GM18508 (cell line): ENCODE results near the gene PCNX4.
"Not testable (repeated sequence)": the region's sequence is repeated elsewhere in the genome, so short reads cannot be mapped to it uniquely, and the experiment has no call there.

Source experiments
- ATAC-seq: cut with Tn5 transposase; IDR thresholded peaks from one replicate; pipeline ENCODE4 v1.9.1; 2021; ENCODE audit warnings: moderate number of reproducible peaks; ENCODE audit not compliant: insufficient read depth, unreplicated experiment

PCNX4 gene

DNA sequence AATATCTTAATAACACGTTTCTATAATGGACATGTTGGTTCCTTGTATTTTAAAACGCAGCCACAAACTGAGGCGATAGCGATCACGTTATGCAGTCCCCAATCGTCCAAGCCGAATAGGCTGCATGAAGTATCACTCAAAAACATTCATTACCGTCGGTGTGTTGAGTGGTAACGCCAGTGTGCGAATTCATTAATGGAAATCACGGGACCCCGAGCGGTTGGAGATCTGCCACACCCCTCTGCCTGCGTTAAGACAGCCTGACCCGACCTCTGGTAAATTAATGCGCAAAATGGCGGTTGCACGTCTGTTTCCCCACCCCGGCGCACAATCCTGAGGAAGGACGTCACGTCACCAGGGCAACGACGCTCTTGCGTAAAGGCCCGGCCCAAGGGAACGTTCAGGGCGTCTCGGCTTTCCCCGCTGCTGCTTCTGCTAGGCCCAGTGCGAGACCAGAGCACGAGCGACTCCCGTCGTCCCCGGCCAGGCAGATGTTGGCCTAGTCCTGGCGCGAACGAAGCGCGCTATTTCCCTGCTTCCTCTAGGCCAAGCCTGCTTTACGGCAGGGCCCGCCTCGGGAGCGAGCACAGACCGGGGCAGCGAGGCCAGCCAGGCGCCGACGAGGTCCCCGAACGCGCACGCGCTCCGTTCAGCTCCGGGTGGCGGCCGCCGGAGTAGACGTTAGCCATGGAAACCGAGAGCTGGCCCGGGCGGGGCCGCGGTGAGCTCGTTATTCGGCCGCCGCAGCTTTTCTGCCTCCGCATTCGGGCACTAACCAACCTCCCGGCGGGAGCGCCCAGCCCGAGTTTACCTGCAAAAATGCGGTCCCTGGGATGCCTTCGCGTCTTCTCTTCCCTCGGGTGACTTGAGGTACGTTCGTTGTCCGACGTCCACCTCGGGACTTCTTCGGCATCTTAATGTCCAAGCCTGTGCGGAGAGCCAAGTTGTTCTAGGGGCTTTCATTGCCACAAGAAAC, at the start of gene PCNX4:
PCNX4 (plus strand) TSS at position 374 of the 976 bp plus-strand sequence. CDS start 15,716 bp downstream, outside the sequence.
- ATAC-seq, result peak; percentile 94

DNA sequence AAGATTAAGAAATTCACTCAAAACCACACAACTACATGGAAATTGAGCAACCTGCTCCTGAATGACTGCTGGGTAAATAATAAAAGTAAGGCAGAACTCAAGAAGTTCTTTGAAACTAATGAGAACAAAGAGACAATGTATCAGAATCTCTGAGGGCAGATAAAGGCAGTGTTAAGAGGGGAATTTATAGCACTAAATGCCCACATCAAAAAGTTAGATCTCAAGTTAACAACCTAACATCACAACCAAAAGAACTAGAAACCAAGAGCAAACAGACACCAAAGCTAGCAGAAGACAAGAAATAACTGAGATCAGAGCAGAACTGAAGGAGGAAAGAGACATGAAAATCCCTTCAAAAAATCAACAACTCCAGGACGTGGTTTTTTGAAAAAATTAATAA, 43.7 kb upstream of the PCNX4 start:
- ATAC-seq, result not testable (repeated sequence)

DNA sequence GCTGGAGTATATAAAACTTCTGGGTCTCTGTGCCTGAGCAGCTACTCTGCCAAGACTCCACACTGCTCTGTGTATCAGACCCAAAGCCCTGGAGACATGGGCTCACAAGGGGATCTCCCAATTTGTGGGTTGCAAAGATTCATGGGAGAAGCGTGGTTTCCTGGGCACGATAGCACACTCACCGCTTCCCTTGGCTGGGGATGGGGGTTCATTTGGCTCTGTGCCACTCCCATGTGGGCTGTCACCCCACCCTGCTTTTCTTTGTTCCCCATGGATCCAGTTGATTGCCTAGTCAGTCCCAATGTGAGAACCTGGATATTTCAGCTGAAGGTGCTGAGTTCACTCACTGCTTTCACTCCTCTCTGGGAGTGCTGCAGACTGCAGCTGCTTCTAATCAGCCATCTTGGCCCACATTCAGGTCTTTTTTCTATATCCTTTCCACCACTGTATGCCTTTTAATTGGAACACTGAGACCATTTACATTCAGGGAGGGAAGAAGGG, 40.0 kb upstream of the PCNX4 start:
- ATAC-seq, result no peak

DNA sequence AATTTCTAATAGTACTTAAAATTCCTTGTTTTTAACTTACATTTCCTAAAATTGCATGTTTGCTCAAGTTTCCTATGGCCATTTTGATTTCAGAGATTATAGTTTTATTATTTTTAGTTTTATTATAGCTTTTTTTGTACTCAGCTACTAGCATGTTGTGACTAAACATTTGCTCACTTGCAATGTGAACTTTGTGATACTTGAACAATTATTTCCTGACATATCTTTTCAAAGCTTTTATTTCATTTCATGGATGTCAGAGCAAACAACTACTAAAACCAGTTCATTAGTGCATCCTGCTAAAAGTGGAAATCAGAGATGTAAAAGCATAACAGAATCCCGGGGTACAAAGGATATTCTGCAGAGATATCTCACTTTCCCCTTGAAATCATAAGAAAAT, 33.6 kb upstream of the PCNX4 start:
- ATAC-seq, result no peak

DNA sequence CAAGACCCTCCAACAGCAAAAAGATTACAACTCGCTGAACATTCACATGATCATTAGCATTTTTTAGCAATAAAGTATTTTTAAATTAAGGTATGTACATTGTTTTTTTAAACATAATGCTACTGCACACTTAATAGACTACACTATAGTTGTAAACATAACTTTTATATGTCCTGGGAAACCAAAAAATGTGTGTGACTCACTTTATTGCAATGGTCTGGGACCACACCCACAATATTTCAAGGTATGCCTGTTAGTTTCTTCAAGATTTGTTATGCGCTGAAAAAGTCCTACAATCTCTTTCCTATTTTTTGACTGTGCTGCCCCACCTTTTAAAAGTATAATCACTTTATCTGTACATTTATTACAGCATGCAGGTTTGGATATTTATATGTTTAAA, 30.4 kb upstream of the PCNX4 start:
- no peak for ATAC-seq

DNA sequence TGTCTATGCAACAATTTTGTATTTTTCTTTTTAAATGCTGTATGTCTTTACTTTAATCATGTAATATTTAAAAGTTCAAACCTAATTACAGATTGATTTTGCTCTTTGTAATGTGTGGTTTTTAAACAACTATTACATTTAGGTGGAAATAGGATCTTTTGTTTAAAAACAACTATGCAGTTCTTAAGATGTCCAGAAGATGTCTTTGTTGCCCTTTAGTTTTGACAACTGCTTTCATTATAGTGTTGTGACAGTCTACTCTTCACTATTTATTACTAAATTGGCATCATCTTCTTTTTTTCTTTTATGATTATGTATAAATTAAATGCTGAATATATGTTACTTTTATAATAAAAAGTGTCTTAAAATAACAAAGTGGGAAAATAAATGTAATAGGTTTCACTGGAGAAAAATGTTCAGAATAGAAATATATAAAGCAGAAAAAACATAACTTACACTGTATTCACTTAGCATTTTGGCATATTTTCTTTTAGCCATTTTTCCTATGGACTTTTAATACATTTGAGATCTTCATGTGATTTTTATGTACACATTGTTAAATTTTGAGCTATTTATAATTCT, 27.1 kb upstream of the PCNX4 start:
- ATAC-seq, result no peak

DNA sequence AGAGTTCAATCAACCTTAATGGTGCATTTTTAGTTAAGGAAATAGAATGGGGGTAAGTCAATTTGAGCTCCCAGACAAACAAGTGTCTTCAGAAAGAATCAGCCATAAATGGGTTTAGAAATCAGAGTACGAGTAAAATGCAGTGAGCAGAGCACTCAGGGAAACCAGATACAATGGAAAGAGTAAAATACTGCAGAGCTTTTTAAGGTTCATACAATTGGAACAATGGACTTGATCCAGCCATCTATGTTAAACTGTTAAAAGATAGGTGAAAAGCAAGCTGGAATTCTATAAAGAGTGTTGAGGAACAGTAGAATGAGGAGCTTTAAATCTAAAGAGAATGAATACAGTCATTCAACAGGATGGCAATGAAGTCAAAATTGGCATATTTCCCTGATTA, 23.8 kb upstream of the PCNX4 start:
- no peak for ATAC-seq

DNA sequence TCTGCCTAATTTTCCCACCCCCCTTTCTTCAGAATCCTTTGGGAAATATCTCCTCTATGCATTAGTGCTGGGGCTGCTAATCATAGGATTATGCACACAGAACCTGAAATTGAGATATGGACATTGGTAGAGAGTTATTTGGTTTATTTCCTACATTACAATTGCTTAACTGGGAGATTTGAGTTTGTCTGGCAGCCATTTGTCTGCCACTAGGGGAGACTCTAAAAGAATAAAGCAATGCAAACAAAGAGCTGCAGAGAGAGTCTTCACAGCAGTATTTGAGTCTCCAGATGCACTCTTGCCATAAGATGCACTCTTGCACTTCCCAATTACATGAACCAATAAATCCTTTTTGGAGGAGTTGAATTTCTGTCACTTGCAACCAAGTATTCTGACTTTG, 12.0 kb upstream of the PCNX4 start:
- no peak for ATAC-seq

DNA sequence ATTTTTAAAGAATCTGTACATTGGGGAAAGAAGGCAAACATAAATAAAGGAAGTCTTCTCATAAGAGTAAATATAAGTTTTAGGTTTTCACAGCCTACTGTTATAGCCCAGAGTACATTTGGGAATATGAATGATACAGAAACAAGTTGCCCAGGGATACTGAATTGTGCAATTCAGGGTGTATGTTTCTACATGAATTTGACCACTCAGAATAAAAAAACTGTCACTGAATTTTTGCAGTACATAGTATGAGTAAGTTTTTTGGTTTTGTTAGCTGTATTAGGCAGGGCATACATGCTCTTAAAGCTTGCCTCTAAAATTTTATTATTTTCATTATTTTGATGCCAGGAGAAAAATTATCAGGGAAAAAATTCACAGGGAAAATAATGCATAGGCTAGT, 6.6 kb upstream of the PCNX4 start:
- no peak for ATAC-seq

DNA sequence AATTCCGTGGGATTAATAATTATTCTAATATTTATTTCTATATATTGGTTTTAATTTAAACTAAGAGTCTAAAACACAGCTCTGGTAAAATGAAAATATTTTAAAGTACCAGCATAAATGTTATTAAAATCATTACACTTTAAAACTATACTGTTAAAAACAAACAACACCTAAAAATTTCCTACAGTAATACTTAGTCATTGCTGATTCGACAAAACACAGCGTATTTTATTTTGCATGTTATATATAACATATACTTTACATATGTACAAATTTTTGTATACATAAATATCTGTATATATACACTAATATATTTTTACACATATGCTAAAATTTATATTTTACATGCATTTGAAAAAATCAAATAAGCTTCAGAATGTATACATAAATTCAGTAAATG, 6.0 kb upstream of the PCNX4 start:
- ATAC-seq, result no peak

DNA sequence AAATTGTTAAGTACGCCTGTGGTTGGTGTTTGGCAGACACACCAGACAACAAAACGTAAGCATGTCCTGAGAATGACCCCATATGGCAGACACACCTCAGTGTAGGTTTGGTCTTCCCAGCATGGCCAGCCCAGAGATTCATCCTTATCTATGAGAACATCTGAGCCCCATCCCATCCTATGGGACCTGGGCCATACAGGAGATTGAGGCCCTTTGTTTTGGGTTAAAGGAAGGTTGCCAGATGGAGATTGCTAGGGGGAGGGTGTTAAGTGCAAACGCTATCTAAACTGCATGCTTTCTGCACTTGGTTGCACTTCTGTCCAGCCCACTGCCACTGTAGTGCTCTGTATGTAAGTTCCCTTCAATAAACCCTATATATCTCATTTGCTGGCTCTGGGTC, 4.1 kb upstream of the PCNX4 start:
- ATAC-seq, result no peak

DNA sequence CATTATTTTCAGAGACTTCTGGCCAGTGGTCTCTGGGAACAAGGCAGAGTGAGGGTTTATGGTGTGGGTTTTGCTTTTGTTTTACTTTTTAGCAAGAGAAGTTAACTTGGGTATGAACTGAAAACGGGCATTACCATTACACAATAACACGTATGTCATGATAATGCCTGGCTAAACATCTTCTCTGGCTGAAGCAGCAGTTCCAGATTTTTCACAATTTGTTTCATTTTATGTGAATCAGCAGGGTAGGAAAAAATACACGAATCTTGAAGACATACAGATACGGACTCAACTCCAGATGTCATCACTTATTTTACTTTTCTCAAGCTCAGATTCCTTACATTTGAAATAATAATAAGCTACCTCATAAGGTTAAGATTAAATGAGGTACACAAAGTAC, 2.5 kb upstream of the PCNX4 start:
- no peak for ATAC-seq

DNA sequence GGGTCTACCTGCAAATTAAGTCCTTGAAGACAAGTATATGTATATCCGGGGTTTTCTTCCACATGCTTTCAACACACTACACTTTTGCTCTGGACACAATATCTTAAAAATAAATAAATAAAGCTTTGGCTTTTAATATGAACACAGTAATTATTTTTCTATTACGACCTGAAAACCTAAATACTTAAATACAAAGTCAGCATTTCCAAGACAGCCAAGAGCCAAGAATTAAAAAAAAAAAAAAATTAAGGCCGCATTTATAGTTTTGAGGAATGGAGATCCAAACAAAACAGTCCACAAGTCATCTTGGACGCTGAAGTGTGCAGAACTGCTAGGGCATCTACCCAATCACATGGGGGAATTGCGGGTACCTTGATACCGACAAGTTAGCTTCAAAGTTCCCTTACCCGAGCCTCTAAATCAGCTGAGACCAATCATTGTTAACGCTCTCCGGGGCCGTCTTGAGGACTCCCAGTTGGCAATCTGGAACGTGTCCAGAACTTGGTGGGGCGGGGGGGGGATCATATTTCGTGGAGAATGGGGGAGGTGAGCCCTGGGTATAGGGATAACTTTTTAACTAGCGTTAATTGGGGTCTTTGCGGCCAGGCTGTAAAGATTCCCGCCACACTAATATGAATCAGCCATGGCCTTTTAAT, 731 bp upstream of the PCNX4 start:
- ATAC-seq, result no peak

DNA sequence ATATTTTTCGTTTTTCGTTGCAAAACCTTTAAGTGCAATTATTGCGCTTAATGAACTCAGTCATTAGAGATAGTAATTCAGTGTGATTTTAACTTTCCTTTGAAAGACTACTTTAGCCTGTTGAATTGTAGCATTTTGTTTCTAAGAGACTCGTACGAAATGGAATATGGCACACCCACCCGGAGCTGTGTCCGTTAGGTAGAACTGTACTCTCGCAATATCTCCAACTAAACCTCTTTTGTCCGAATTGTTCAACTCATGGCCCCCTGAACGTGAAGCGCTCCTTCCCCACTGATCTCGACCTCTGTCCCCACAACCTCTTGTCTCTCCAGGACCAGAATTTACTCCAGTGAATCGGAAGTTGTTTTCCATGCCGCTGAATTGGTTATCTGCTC, 800 bp downstream of the PCNX4 start:
- ATAC-seq, result no peak

DNA sequence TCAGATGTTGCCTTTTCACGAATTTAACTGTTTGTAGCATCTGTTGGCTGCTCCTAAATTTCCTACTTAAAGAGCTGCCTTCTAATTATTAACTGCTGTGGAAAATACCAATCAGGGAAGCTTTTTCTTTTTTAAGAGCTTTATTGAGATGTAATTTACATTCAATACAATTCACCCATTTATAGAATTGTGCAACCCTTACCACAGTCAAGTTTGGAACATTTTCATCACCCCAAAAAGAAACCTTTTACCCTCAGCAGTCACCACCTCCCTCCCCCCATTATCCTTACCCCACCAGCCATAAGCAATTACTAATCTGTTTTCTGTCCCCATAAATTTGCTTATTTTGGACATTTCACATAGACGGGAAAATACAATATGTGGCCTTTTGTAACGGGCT, 1.4 kb downstream of the PCNX4 start:
- no peak for ATAC-seq

DNA sequence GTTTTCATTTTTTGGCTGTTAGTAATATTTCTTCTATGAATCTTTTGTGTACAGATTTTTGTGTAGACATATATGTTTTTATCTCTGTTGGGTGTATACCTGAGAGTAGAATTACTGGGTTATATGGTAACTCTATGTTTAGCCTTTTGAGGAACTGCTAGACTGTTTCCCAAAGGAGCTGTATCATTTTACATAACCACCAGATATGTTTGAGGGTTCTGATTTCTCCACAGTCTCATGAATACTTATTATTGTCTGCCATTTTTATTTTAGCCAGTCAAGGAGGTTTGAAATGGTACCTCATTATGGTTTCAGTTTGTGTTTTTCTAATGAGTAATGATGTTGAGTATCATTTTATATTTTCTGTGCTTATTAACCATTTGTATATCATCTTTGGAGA, 1.9 kb downstream of the PCNX4 start:
- ATAC-seq, result no peak

DNA sequence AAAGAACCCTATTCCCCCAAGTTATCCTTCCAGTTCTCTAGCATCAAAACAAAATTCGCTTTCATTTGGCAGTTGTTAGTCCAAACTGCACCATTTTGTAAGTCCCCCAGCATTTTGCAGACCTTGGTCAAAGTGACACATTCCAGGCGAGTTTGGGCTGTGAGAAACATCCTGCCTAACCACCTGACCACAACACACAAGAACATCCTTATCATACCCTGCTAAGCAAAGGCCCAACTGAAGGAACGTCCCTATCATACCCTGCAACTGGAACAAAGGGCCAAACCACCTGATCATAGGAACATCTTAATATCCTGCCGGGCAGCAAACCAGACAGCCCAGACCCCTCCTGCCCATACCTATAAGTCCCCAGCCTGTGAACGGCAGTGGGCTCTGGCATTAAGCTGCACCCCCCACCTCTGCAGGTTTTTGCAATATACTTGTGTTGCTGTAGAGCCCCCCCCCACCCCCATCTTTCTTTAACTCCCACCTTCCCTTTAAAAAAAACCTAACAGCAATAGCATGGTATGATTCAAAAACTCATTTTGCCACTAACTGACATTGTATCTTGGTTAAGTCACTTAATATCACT, 2.7 kb downstream of the PCNX4 start:
- no peak for ATAC-seq

DNA sequence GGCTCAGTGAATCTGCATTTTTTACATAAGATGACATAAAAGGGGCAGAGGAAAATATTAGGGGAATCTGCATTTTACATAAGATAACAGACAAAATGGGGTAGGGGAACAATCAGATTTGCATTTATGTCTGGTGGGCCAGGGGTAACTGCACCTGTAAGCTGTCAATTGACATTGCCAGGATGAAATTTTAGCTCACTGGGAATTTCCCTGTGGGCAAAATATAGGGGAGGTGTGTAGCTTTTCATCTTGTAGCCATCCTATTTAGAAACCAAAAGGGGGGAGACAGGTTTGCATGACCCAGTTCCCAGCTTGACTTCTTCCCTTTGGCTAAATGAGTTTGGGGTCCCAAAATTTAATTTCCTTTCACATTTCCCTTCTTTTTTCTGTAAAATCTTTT, 3.5 kb downstream of the PCNX4 start:
- ATAC-seq, result no peak

DNA sequence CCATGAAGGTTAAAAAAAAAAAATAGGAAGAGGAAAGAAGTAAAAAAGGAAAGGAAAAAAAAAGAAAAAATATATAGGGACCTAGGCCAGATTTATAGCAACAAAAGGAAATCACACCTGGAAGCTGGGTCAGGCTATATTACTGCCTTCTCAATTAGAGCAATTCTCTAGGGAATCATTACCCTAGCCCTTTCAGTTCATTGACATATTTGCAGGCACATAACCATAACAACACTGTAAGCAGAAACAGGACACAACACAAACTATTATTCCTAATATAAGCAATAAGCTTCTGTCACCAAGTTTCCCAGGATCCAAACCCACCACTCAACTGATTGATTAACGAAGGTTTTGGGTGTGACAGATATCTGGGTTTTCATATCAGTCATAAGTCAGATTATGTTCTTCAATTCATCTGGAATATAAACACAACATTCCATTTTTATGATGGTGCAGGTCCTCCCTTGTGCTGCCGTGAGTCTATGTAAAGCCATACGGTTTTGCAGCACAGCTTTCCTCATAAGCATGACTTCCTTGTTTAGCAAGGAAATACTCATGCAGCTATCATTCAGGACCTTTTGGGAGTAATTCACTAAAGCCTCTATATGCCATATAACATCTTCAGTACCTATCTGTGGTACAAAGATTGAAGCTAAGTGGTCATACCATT, 4.2 kb downstream of the PCNX4 start:
- no peak for ATAC-seq

DNA sequence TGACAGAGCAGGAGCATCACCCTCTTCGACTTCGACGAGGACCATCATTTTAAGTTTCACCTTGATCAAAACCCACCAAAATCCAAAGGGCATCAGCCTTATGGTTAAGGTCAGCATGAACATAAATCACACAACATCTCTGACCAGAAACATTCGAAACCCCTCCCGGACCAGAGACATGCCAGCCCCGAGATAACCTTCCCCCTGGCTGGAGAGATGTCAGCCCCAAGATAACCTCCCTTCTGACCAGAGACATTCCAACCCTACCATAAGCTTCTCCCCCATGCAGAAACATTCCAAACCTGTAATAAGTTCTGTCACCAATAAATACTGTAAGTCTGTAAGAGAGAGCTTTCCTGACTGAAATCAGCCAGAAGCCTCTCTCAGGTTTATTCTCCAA, 6.3 kb downstream of the PCNX4 start:
- ATAC-seq, result no peak
